Lower leg skin (tissue), 4 donors: Measurements from ENCODE around the gene NT5DC4. TPM values are rescaled to one million over a fixed set of nuclear protein-coding genes. Genes with fewer than 3 reads are reported as not detected.

Source experiments
- DNase-seq, 2 donors: peaks; one replicate each; pipeline ENCODE4 v3.0.0-alpha.2; 2019; ENCODE audit warnings: low spot score in 2 of 2
- H3K4me3 ChIP-seq: fragments of 200-600 bp; sonication (generic); 2 replicates; pipeline ENCODE4 v1.5.1; 2017; ENCODE audit warnings: mild to moderate bottlenecking, low read depth; ENCODE audit not compliant: poor library complexity, severe bottlenecking
- POLR2A ChIP-seq, 2 donors: fragments of 450-650 bp; IDR thresholded peaks; one replicate each; pipeline ENCODE4 v1.6.1; 2016 to 2017; ENCODE audit warnings: antibody characterized with exemption in 2 of 2, mild to moderate bottlenecking in 1 of 2, moderate library complexity in 1 of 2
- WGBS, 2 donors: methylation state at CpG; one replicate each; pipeline ENCODE4 v1.1.5; 2018; 5-methylcytosine and 5-hydroxymethylcytosine counted together
- intact Hi-C: fragments of 100-400 bp; cut with DNase I; formaldehyde crosslinking; loops from one replicate; pipeline ENCODE4 v1.15.0; 2023; ENCODE audit warnings: low total_unique reads
- total RNA-seq, 4 donors: library from RNA; depleted of rRNA; stranded (reverse); fragments of >200 nt; gene quantifications; one replicate each; pipeline ENCODE4 v1.1.0, GENCODE V29; 2016
- TF ChIP-seq, protein P1 (sequence below), 3 donors: fragments of 450-650 bp; IDR thresholded peaks; one replicate each; pipeline ENCODE4 v1.5.1; 2016; ENCODE audit warnings: antibody characterized with exemption in 3 of 3, mild to moderate bottlenecking in 3 of 3, moderate library complexity in 2 of 3

The NT5DC4 gene
- total RNA-seq, 4 donors from 2014 or later: not detected

DNA sequence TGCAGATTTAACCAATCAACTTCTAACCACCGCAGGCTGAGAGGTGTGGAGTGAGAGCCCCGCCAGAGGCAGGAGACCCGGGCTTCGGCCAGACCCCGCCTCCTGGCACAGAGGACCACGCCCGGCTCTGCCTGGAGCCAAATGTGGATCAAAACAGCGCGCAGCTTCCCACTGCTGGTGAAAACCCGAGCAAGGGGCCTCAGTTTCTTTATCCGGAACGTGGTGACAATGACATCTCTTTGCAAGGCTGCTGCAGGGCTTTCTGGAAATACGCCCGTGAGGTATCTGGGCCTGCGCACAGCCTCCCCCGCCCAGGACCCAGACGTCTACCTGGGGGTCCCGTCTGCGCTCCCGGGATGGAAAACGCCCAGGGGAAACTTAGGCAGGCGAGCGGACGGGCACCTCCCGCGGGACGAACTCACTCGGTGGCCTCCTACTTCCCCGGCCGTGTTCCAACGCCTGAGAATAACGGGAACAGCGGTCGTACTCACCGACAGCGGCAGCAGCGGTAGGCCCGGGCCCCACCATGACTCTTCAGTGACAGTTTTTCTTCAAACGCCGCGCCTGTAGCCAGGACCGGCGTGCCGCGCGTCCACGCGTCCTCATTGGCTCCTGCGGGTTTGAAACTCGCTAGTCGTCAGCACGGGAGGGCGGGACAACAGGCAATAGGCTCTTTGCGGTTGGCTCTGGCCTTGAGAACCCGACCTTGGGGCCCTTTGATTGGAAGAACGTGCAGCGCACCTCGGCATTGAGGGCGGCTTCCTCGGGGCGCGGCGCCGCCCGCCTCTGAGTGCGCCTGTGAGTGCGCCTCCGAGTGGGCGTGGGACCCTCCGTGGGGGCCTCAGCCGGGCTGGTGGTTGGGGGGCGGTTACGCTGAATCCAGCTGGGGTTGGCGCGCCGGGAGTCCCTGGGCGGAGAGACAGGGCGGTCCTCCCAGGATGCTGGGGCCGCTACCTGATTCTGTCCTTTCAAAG lies 43.5 kb downstream of the NT5DC4 start, which contains the start of gene CKAP2L:
Gene CKAP2L, minus strand, starts transcription at position 539 of the 974 bp plus-strand sequence. Its CDS starts 11 bp downstream, at position 528.
- peak; percentile 95 to 98 for DNase-seq
- intact Hi-C loops: no loop called here
- H3K4me3 ChIP-seq: peak within 1 kb of the TSS; percentile 73
- WGBS, 2 donors: 1% methylated on average over 20 to 37 of the region's 79 CpGs
- TF ChIP-seq, protein P1, sequence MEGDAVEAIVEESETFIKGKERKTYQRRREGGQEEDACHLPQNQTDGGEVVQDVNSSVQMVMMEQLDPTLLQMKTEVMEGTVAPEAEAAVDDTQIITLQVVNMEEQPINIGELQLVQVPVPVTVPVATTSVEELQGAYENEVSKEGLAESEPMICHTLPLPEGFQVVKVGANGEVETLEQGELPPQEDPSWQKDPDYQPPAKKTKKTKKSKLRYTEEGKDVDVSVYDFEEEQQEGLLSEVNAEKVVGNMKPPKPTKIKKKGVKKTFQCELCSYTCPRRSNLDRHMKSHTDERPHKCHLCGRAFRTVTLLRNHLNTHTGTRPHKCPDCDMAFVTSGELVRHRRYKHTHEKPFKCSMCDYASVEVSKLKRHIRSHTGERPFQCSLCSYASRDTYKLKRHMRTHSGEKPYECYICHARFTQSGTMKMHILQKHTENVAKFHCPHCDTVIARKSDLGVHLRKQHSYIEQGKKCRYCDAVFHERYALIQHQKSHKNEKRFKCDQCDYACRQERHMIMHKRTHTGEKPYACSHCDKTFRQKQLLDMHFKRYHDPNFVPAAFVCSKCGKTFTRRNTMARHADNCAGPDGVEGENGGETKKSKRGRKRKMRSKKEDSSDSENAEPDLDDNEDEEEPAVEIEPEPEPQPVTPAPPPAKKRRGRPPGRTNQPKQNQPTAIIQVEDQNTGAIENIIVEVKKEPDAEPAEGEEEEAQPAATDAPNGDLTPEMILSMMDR (IDR thresholded peaks at IDR 0.05): no peak
- no peak for TF ChIP-seq POLR2A (IDR thresholded peaks at IDR 0.05)

DNA sequence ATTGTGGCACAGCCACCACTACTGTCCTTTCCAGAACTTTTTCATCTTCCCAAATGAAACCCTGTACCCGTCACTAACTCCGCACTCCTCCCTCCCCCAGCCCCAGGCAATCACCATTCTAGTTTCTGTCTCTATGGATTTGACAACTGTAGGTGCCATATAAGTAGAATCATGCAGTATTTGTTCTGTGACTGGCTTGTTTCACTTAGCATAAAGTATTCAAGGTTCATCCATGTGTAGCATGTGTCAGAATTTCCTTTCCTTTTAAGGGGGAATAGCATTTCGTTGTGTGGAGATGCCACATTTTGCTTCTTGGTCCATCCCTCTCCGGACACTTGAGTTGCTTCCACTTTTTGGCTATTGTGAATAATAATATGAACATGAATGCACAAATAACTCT lies 44.4 kb downstream of the NT5DC4 start:
- peak overlapping the region; percentile 73 for H3K4me3 ChIP-seq
- TF ChIP-seq, protein P1 (IDR thresholded peaks at IDR 0.05): no peak
- TF ChIP-seq POLR2A (IDR thresholded peaks at IDR 0.05): no peak
- WGBS, 2 donors: 47 to 52% methylated on average over 4 of the region's 4 CpGs
- no peak for DNase-seq
- intact Hi-C loops: no loop called here

DNA sequence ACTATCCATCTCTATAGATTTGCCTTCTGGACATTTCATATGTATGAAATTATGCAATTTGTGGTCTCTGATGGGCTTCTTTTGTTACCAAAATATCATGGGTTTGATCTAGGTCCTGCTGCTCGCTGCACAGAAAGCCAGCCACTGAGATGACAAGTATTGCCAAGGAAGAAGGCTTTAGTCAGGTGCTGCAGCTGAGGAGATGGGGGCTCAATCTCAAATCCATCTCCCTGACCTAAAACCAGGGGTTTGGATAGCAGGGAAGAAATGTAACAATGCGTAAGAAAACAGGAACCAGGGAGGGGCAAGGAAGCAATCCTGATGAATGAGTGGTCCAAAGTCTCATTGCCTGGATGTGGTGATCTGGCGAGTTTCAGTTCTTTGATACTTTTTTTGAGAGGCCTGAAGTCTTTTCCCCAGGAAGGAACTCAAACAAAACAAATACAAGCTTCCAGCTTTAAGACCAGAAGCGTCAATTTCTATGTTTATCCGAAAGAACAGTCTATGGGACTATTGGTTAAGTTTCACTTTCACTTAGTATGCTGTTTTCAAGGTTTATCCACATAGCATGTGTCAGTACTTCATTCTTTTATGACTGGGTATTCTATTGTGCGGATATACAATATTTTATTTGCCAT lies 47.0 kb downstream of the NT5DC4 start:
- DNase-seq: no peak
- no peak overlapping the region for H3K4me3 ChIP-seq
- TF ChIP-seq POLR2A (IDR thresholded peaks at IDR 0.05): no peak
- TF ChIP-seq, protein P1 (IDR thresholded peaks at IDR 0.05): no peak
- intact Hi-C loops: no loop called here
- WGBS, 2 donors: 68 to 77% methylated on average over 6 of the region's 6 CpGs

DNA sequence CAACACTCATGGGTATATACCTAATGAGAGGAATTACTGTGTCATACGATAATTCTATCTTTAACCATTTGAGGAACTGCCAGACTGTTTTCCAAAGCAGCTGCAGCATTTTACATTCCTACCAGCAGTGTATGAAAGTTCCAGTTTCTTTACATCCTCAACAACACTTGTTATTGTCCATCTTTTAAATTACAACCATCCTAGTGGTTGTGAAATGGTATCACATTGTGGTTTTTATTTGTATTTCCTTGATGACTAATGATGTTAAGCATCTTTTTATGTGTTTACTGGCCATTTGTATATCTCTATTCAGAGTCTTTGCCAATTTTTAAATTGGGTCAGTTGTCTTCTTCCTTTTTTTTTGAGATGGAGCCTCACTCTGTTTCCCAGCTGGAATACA lies 47.6 kb downstream of the NT5DC4 start:
- no peak for DNase-seq
- H3K4me3 ChIP-seq: no peak overlapping the region
- intact Hi-C loops: no loop called here
- WGBS, 2 donors: 39 to 54% methylated on average over 1 of the region's 1 CpG
- TF ChIP-seq, protein P1 (IDR thresholded peaks at IDR 0.05): no peak
- no peak for TF ChIP-seq POLR2A (IDR thresholded peaks at IDR 0.05)

DNA sequence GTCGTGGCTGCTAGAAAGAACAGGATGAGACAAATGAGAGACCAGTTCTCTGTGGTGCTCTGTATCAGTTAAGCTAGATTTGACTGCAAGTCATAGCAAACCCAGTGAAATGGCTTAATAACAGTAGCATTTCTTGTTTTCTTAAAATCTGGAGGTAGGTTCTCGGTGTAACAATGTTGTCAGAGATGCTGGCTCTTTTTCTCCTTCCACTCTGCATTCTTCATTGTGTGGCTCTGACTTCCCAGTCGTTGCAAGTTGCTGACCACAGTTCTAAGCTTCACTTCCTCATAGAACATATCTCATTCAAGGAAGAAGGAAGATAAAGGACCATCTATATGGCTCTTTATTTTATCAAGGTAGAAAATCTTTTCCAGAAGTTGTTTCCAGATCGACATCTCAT lies 51.5 kb downstream of the NT5DC4 start:
- no peak overlapping the region for H3K4me3 ChIP-seq
- no peak for DNase-seq
- TF ChIP-seq POLR2A (IDR thresholded peaks at IDR 0.05): no peak
- TF ChIP-seq, protein P1 (IDR thresholded peaks at IDR 0.05): no peak
- 73 to 79% methylated on average over 4 of the region's 4 CpGs for WGBS, 2 donors
- intact Hi-C loops: no loop called here
